Measurements from ENCODE around the gene QSOX2. TPM values are rescaled to one million over a fixed set of nuclear protein-coding genes. Genes with fewer than 3 reads are reported as not detected.

QSOX2 gene
- total RNA-seq, 1 donor from 2014 or later: 15.5 TPM

DNA sequence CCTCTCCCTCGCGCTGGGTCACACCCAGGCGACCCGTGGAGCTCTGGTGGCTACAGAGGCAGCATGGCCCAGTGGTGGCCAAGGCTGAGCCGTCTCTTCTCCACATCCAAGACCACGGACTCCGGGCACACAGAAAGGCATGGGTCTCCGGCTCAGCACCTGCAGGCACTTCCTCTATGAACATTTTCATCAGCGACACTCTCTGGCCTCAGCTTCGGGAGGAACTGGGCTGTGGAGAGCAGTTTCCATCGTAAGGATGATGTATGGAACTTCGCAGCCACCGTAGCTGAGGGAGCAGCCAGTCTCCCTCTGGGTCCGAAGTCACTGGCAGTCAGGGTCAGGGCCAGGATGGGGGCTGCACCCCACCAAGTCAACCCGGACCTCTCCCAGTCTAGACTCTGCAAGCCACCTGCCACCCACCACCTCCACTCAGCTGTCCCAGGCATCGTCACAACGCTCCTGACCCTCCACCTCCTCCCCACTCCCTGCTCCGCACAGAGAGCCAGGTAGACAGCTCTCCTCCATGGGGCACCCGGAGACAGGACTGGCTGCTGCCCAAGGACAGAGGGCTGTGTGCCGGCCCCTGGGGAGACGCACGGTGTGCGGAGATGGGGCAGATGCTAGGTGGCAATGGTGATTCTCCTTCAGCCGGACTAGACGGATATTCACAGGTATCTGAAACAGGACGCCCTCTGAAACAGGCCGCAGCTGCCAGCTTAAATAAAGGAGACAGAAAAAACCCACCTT lies 9.7 kb downstream of the QSOX2 start:
- Mint-ChIP-seq H3K27ac (ENCODE audit: unreplicated experiment) (no peak overlapping the region), H3K4me1 (ENCODE audit: unreplicated experiment) (no peaks in the 10 kb centered on the region), H3K36me3 (ENCODE audit: unreplicated experiment) (peaks cover 2% of the 10 kb centered on the region), H3K4me3 (ENCODE audit: unreplicated experiment) (no peak overlapping the region), H3K27me3 (ENCODE audit: unreplicated experiment) (no peaks in the 10 kb centered on the region), H3K9me3 (ENCODE audit: unreplicated experiment) (no peaks in the 10 kb centered on the region)
- DNase-seq (ENCODE audit: extremely low spot score, unreplicated experiment): no peak
- TF ChIP-seq, protein P1, sequence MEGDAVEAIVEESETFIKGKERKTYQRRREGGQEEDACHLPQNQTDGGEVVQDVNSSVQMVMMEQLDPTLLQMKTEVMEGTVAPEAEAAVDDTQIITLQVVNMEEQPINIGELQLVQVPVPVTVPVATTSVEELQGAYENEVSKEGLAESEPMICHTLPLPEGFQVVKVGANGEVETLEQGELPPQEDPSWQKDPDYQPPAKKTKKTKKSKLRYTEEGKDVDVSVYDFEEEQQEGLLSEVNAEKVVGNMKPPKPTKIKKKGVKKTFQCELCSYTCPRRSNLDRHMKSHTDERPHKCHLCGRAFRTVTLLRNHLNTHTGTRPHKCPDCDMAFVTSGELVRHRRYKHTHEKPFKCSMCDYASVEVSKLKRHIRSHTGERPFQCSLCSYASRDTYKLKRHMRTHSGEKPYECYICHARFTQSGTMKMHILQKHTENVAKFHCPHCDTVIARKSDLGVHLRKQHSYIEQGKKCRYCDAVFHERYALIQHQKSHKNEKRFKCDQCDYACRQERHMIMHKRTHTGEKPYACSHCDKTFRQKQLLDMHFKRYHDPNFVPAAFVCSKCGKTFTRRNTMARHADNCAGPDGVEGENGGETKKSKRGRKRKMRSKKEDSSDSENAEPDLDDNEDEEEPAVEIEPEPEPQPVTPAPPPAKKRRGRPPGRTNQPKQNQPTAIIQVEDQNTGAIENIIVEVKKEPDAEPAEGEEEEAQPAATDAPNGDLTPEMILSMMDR (IDR thresholded peaks at IDR 0.05): no peak

DNA sequence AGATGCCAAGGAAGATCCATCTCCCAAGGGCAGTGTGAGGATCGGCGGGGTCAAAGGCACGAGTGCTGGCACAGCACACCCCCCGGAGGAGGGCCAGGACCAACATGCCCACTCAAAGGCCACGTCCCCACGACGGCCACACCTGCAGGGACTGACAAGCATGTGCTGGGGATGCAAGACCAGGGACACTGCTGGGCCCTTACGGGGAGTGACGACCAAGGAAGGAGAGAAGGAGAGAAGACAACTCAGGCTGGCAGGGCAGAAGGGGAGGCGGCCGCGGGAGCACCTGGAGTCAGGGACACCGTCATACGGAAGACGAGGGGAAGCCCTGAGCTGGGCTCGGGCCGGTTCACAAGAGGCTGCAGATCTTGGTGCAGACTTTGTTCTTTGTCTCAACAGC lies 10.4 kb downstream of the QSOX2 start:
- no peak overlapping the region for H3K4me3 Mint-ChIP-seq (ENCODE audit: unreplicated experiment)
- H3K36me3 Mint-ChIP-seq (ENCODE audit: unreplicated experiment): peaks cover 2% of the 10 kb centered on the region
- no peaks in the 10 kb centered on the region for H3K9me3 Mint-ChIP-seq (ENCODE audit: unreplicated experiment)
- DNase-seq (ENCODE audit: extremely low spot score, unreplicated experiment): no peak
- no peaks in the 10 kb centered on the region for H3K27me3 Mint-ChIP-seq (ENCODE audit: unreplicated experiment)
- H3K4me1 Mint-ChIP-seq (ENCODE audit: unreplicated experiment): no peaks in the 10 kb centered on the region
- H3K27ac Mint-ChIP-seq (ENCODE audit: unreplicated experiment): no peak overlapping the region
- TF ChIP-seq, protein P1 (IDR thresholded peaks at IDR 0.05): no peak

DNA sequence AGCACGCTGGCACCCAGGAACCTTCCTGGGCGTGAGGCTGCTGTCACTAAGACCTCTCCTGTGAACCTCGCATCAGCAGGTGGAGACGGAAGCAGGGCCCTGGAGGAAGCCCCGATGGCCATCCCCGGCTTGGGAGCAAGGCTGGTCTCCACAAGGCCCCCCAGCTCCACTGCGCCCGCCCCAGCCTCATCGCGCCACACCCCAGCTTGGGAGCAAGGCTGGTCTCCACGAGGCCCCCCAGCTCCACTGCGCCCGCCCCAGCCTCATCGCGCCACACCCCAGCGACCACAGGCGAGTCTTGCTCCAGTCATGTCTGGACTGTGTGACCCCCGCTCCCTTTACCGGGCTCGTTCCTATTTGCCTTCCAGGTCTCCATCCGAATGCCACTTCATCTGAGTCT lies 11.0 kb downstream of the QSOX2 start:
- Mint-ChIP-seq H3K27ac (ENCODE audit: unreplicated experiment) (no peak overlapping the region), H3K27me3 (ENCODE audit: unreplicated experiment) (no peaks in the 10 kb centered on the region), H3K9me3 (ENCODE audit: unreplicated experiment) (no peaks in the 10 kb centered on the region), H3K4me1 (ENCODE audit: unreplicated experiment) (no peaks in the 10 kb centered on the region), H3K4me3 (ENCODE audit: unreplicated experiment) (no peak overlapping the region), H3K36me3 (ENCODE audit: unreplicated experiment) (peaks cover 2% of the 10 kb centered on the region)
- DNase-seq (ENCODE audit: extremely low spot score, unreplicated experiment): no peak
- TF ChIP-seq, protein P1 (IDR thresholded peaks at IDR 0.05): no peak

DNA sequence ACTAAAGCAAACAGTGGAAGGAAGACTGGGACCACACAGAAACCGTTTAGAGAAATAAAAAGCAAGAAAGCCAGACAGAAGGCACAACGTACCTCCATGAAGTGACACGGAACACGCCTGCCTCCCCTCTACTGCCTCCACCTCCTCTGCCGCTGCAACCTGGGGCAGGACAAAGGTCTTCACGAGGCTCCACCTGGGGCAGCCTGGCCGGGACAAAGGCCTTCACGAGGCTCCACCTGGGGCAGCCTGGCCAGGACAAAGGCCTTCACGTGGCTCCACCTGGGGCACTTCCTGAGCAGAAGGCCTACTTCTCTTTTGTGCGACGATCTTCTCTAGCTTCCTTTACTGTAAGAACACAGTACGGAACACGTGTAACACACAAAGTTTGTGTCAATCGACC lies 11.7 kb downstream of the QSOX2 start:
- no peak for DNase-seq (ENCODE audit: extremely low spot score, unreplicated experiment)
- TF ChIP-seq, protein P1 (IDR thresholded peaks at IDR 0.05): no peak

DNA sequence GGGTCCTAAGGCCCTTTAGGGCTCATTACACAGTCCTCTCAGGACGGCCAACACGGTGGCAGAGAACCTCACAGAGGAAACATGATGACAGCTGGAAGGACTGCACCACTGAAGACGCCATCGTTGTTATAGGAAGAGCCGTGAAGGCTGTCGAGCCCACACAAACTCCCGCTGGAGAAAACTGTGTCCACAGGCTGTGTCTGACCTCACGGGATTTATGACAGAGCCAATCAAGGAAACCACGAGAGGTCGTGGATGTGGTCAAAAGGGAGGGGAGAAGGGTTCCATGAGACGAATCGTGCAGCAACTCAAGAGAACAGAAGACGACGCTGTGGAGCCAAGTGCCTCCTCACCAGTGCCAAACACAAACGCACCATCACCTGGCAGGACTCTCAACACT lies 12.2 kb downstream of the QSOX2 start:
- Mint-ChIP-seq H3K27me3 (ENCODE audit: unreplicated experiment) (no peaks in the 10 kb centered on the region), H3K9me3 (ENCODE audit: unreplicated experiment) (no peaks in the 10 kb centered on the region), H3K4me3 (ENCODE audit: unreplicated experiment) (no peak overlapping the region), H3K4me1 (ENCODE audit: unreplicated experiment) (peaks cover 4% of the 10 kb centered on the region), H3K27ac (ENCODE audit: unreplicated experiment) (no peak overlapping the region), H3K36me3 (ENCODE audit: unreplicated experiment) (peaks cover 2% of the 10 kb centered on the region)
- TF ChIP-seq, protein P1 (IDR thresholded peaks at IDR 0.05): no peak
- DNase-seq (ENCODE audit: extremely low spot score, unreplicated experiment): no peak

More for the DNA sequence above, 11.7 kb downstream of the QSOX2 start:
- H3K36me3 Mint-ChIP-seq (ENCODE audit: unreplicated experiment): peaks cover 2% of the 10 kb centered on the region
- H3K27me3 Mint-ChIP-seq (ENCODE audit: unreplicated experiment): no peaks in the 10 kb centered on the region
- H3K27ac Mint-ChIP-seq (ENCODE audit: unreplicated experiment): no peak overlapping the region
- no peak overlapping the region for H3K4me3 Mint-ChIP-seq (ENCODE audit: unreplicated experiment)
- H3K9me3 Mint-ChIP-seq (ENCODE audit: unreplicated experiment): no peaks in the 10 kb centered on the region
- no peaks in the 10 kb centered on the region for H3K4me1 Mint-ChIP-seq (ENCODE audit: unreplicated experiment)

Measured in osteocyte (in vitro differentiated cells).